Spleen (tissue), 7 donors: ENCODE results near the gene MCC.

Source experiments
- CTCF ChIP-seq, 11 experiments: fragments of 200-600 bp in 7 of 11; fragments of 450-650 bp in 4 of 11; sonication (generic) in 4 of 11; IDR thresholded peaks in 8 of 11; conservative IDR thresholded peaks in 3 of 11; 1 replicate in 7 of 11; 2 replicates in 4 of 11; pipeline versions ENCODE4 v1.4.0 to v1.8.0; 2016 to 2021; ENCODE audit warnings: antibody characterized with exemption in 11 of 11, inconsistent platforms in 4 of 11, mild to moderate bottlenecking in 1 of 11
- POLR2AphosphoS5 ChIP-seq, 3 donors: sonication (generic); formaldehyde crosslinking; IDR thresholded peaks; one replicate each; pipeline ENCODE4 v1.5.1; 2017; ENCODE audit warnings: antibody characterized with exemption in 3 of 3
- donor health status: DM: no; HTN: no; CAD: no; lungs with moderate emphysema.
- donor health status: DM: no; HTN: no; CAD: no.
- donor health status: DM: no; HTN: no; CAD: no.

GRCh38 chr5:113433071-113433470, 55.2 kb downstream of the MCC start:
- no peak for TF ChIP-seq POLR2AphosphoS5 (IDR thresholded peaks at IDR 0.05)
- TF ChIP-seq CTCF (IDR thresholded peaks at IDR 0.05 in 8 of 11, conservative IDR thresholded peaks at IDR 0.05 in 3 of 11) = no peak
